IMR-90 (cell line): ENCODE measurements around the gene SLC4A11. TPM values are rescaled to one million over a fixed set of nuclear protein-coding genes. Genes with fewer than 3 reads are reported as not detected.

ENCODE experiments used
- ATAC-seq: fragments of 200-7000 bp; cut with Tn5 transposase; 2 replicates; pipeline ENCODE4 v1.9.1; 2020; ENCODE audit warnings: low read depth, mild to moderate bottlenecking, moderate library complexity
- BruUV-seq: library from RNA; stranded (reverse); fragments of 400-500 nt; replicated peaks from 2 replicates; lab custom pipeline; 2021; lab: Mats Ljungman, UMichigan
- CTCF ChIA-PET: fragments of 300-600 bp; formaldehyde crosslinking; extraction: SDS; loops from one replicate; lab custom pipeline; 2021; ENCODE audit warnings: antibody characterized with exemption; lab: Yijun Ruan, JAX
- POLR2A ChIA-PET: fragments of 300-600 bp; sonication (Branson Sonifier 250); formaldehyde crosslinking; loops from one replicate; lab custom pipeline; 2022; ENCODE audit warnings: antibody characterized with exemption; ENCODE audit not compliant: unreplicated experiment; lab: Charles Lee
- DNase-seq: peaks from one replicate; pipeline ENCODE4 v3.0.0; 2013
- H2AFZ ChIP-seq: replicated peaks from 2 replicates; pipeline ENCODE3; 2013; ENCODE audit warnings: low read length, mild to moderate bottlenecking; ENCODE audit not compliant: poor library complexity
- H2AK5ac ChIP-seq: 2 replicates; pipeline ENCODE4 v1.6.1; 2013; ENCODE audit warnings: low read depth, low read length, inconsistent platforms
- H2AK9ac ChIP-seq: replicated peaks from 2 replicates; pipeline ENCODE3; 2013; ENCODE audit warnings: mild to moderate bottlenecking, low read depth, low read length, moderate library complexity; ENCODE audit not compliant: poor library complexity
- H2BK120ac ChIP-seq: 2 replicates; pipeline ENCODE4 v1.6.1; 2013; ENCODE audit warnings: low read depth, low read length, inconsistent platforms
- H2BK15ac ChIP-seq: 3 replicates; pipeline ENCODE4 v1.6.1; 2013; ENCODE audit warnings: low read depth, low read length, inconsistent platforms
- H2BK20ac ChIP-seq: 2 replicates; pipeline ENCODE4 v1.6.1; 2013; ENCODE audit warnings: low read depth, mild to moderate bottlenecking, inconsistent platforms, low read length, moderate library complexity
- H2BK5ac ChIP-seq: 2 replicates; pipeline ENCODE4 v1.6.1; 2013; ENCODE audit warnings: mild to moderate bottlenecking, low read depth, low read length, inconsistent platforms; ENCODE audit not compliant: poor library complexity, severe bottlenecking
- H3K14ac ChIP-seq: replicated peaks from 2 replicates; pipeline ENCODE4 v1.6.1; 2013; ENCODE audit warnings: low read depth, low read length, inconsistent platforms
- H3K18ac ChIP-seq: 2 replicates; pipeline ENCODE4 v1.6.1; 2013; ENCODE audit warnings: low read depth, low read length, control low read depth
- H3K23ac ChIP-seq: 2 replicates; pipeline ENCODE4 v1.6.1; 2013; ENCODE audit warnings: low read depth, low read length, inconsistent platforms
- H3K27ac ChIP-seq: 2 replicates; pipeline ENCODE4 v1.5.1; 2013; ENCODE audit warnings: mild to moderate bottlenecking, control low read depth, low read length; ENCODE audit not compliant: insufficient read depth
- H3K27me3 ChIP-seq: 2 replicates; pipeline ENCODE4 v1.6.1; 2013; ENCODE audit warnings: low read length; ENCODE audit not compliant: control insufficient read depth, insufficient read depth
- H3K36me3 ChIP-seq: 2 replicates; pipeline ENCODE4 v1.6.1; 2013; ENCODE audit warnings: low read length, mixed read lengths; ENCODE audit not compliant: control insufficient read depth, insufficient read depth
- H3K4ac ChIP-seq: 2 replicates; pipeline ENCODE4 v1.6.1; 2013; ENCODE audit warnings: low read depth, low read length, inconsistent platforms
- H3K4me1 ChIP-seq: 2 replicates; pipeline ENCODE4 v1.6.1; 2013; ENCODE audit warnings: low read length, mixed read lengths; ENCODE audit not compliant: control insufficient read depth, insufficient read depth
- H3K4me2 ChIP-seq: 2 replicates; pipeline ENCODE4 v1.6.1; 2013; ENCODE audit warnings: low read depth, mild to moderate bottlenecking, control low read depth, low read length, moderate library complexity
- H3K4me3 ChIP-seq: 2 replicates; pipeline ENCODE4 v1.5.1; 2013; ENCODE audit warnings: low read depth, mild to moderate bottlenecking, control low read depth, low read length, moderate library complexity; ENCODE audit not compliant: insufficient read depth
- H3K56ac ChIP-seq: 2 replicates; pipeline ENCODE4 v1.6.1; 2013; ENCODE audit warnings: low read length, inconsistent platforms; ENCODE audit not compliant: insufficient read depth; ENCODE audit errors: extremely low read depth
- H3K79me1 ChIP-seq, 2 experiments: 2 replicates each; pipeline ENCODE4 v1.6.1; 2013; ENCODE audit warnings: low read length in 2 of 2, inconsistent platforms in 1 of 2, low read depth in 1 of 2
- H3K9ac ChIP-seq: 2 replicates; pipeline ENCODE4 v1.6.1; 2013; ENCODE audit warnings: low read depth, low read length, control low read depth
- H3K9me1 ChIP-seq: 2 replicates; pipeline ENCODE4 v1.6.1; 2013; ENCODE audit warnings: low read length, inconsistent platforms; ENCODE audit not compliant: insufficient read depth
- H3K9me3 ChIP-seq: 2 replicates; pipeline ENCODE4 v1.6.1; 2013; ENCODE audit warnings: low read length; ENCODE audit not compliant: control insufficient read depth, insufficient read depth
- H4K20me1 ChIP-seq: 2 replicates; pipeline ENCODE4 v1.6.1; 2013; ENCODE audit warnings: low read length, inconsistent platforms; ENCODE audit not compliant: insufficient read depth
- H4K5ac ChIP-seq: 2 replicates; pipeline ENCODE4 v1.6.1; 2013; ENCODE audit warnings: mild to moderate bottlenecking, low read depth, low read length, control low read depth
- H4K8ac ChIP-seq, 2 experiments: 2 replicates each; pipeline ENCODE4 v1.6.1; 2013; ENCODE audit warnings: low read depth in 2 of 2, low read length in 2 of 2, control low read depth in 1 of 2, inconsistent platforms in 1 of 2
- H4K91ac ChIP-seq: 2 replicates; pipeline ENCODE4 v1.6.1; 2013; ENCODE audit warnings: low read depth, low read length, inconsistent platforms; ENCODE audit not compliant: insufficient read depth
- BHLHE40 ChIP-seq: fragments of 150-350 bp; IDR thresholded peaks from 2 replicates; pipeline ENCODE4 v1.6.1; 2016; ENCODE audit warnings: mild to moderate bottlenecking, low read depth, low read length
- CHD1 ChIP-seq: IDR thresholded peaks from 2 replicates; pipeline ENCODE4 v1.6.1; 2012; ENCODE audit warnings: low read depth, low read length, improper control_type of control experiment
- CTCF ChIP-seq: conservative IDR thresholded peaks from 2 replicates; pipeline ENCODE4 v1.5.1; 2012; ENCODE audit warnings: mild to moderate bottlenecking, low read depth, low read length, improper control_type of control experiment
- ELK1 ChIP-seq: fragments of 150-350 bp; IDR thresholded peaks from 2 replicates; pipeline ENCODE4 v1.6.1; 2016; ENCODE audit warnings: low read depth, mild to moderate bottlenecking, low read length, moderate library complexity, borderline replicate concordance
- FOS ChIP-seq: fragments of 150-350 bp; IDR thresholded peaks from 2 replicates; pipeline ENCODE4 v1.6.1; 2016; ENCODE audit warnings: low read depth, low read length
- MAFK ChIP-seq: IDR thresholded peaks from 2 replicates; pipeline ENCODE4 v1.6.1; 2012; ENCODE audit warnings: low read depth, low read length, improper control_type of control experiment
- MAZ ChIP-seq: IDR thresholded peaks from 2 replicates; pipeline ENCODE4 v1.6.1; 2012; ENCODE audit warnings: low read depth, mild to moderate bottlenecking, low read length, improper control_type of control experiment, moderate library complexity, borderline replicate concordance
- MXI1 ChIP-seq: IDR thresholded peaks from 2 replicates; pipeline ENCODE4 v1.6.1; 2012; ENCODE audit warnings: low read depth, mild to moderate bottlenecking, low read length, moderate library complexity, borderline replicate concordance
- NFE2L2 ChIP-seq: fragments of 150-350 bp; IDR thresholded peaks from 2 replicates; pipeline ENCODE4 v1.6.1; 2016; ENCODE audit warnings: low read depth, mild to moderate bottlenecking, low read length
- POLR2A ChIP-seq: IDR thresholded peaks from 2 replicates; pipeline ENCODE4 v1.6.1; 2012; ENCODE audit warnings: mild to moderate bottlenecking, low read depth, low read length
- RAD21 ChIP-seq: IDR thresholded peaks from 2 replicates; pipeline ENCODE4 v1.6.1; 2012; ENCODE audit warnings: low read length, improper control_type of control experiment
- RCOR1 ChIP-seq: IDR thresholded peaks from 2 replicates; pipeline ENCODE4 v1.6.1; 2012; ENCODE audit warnings: mild to moderate bottlenecking, low read length, improper control_type of control experiment; ENCODE audit not compliant: insufficient replicate concordance
- RFX5 ChIP-seq: IDR thresholded peaks from 2 replicates; pipeline ENCODE4 v1.8.0; 2012; ENCODE audit warnings: low read depth, mild to moderate bottlenecking, low read length, moderate library complexity
- SMC3 ChIP-seq: fragments of 150-350 bp; IDR thresholded peaks from 2 replicates; pipeline ENCODE4 v1.6.1; 2016; ENCODE audit warnings: low read depth, mild to moderate bottlenecking, antibody characterized with exemption, low read length, moderate library complexity
- WGBS, 2 experiments: methylation state at CpG; one replicate each; pipeline versions ENCODE4 v1.1.5 to v1.1.7; 2013; ENCODE audit warnings: missing lambda C conversion rate in 2 of 2; ENCODE audit not compliant: insufficient read length in 1 of 2; ENCODE audit errors: extremely low coverage in 2 of 2; 5-methylcytosine and 5-hydroxymethylcytosine counted together
- dilution Hi-C: fragments of 300-500 bp; cut with HindIII; formaldehyde crosslinking; loops from one replicate; pipeline ENCODE4 v1.14.3; 2018; ENCODE audit warnings: low sequenced_read_pairs; ENCODE audit not compliant: unreplicated experiment
- in situ Hi-C: fragments of 300-500 bp; cut with MboI; formaldehyde crosslinking; loops from 3 replicates; pipeline ENCODE4 v1.14.3; 2019; ENCODE audit warnings: low sequenced_read_pairs, inconsistent platforms, mixed read lengths
- intact Hi-C: fragments of 100-400 bp; cut with micrococcal nuclease; formaldehyde crosslinking; loops from 2 replicates; pipeline ENCODE4 v1.10.0; 2022
- polyA plus RNA-seq, 3 experiments: library from polyadenylated mRNA; depleted of rRNA; stranded (reverse); fragments of >200 nt; gene quantifications; 2 replicates each; pipeline ENCODE4 v1.2.3, GENCODE V29; 2012; ENCODE audit warnings: low replicate concordance in 1 of 3
- total RNA-seq: library from RNA; depleted of rRNA; stranded (reverse); fragments of >200 nt; gene quantifications from 2 replicates; pipeline ENCODE4 v1.2.3, GENCODE V29; 2012

The SLC4A11 gene
- total and polyA plus RNA-seq, 2 of the 4 experiments (the other 2 are of a cell fraction): 0.36 to 0.79 TPM

- H2BK20ac ChIP-seq: no peak overlapping the region
- H2AK5ac ChIP-seq: no peak overlapping the region
- H3K18ac ChIP-seq: no peak overlapping the region
- H3K4me2 ChIP-seq: no peak overlapping the region
- CTCF ChIA-PET: interaction anchor here (0.9 kb wide), 1 partner anchor 12 kb away, joined by 3 read pairs; no protein-coding TSS in a partner anchor
- no peak overlapping the region for H4K8ac ChIP-seq
- H3K4me1 ChIP-seq: no peaks in the 10 kb centered on the region
- no peak overlapping the region for H2AFZ ChIP-seq
- no peak overlapping the region for H3K27ac ChIP-seq
- no peak overlapping the region for H2BK15ac ChIP-seq
- no peak overlapping the region for H4K5ac ChIP-seq
- peaks cover 9% of the 10 kb centered on the region; the same call in 1 of the 2 replicates for H3K27me3 ChIP-seq
- H4K20me1 ChIP-seq: no peaks in the 10 kb centered on the region
- dilution Hi-C loops (no loop called here), intact Hi-C loops (no loop called here), in situ Hi-C loops (no loop called here)
- no peak overlapping the region for H2AK9ac ChIP-seq
- no peak overlapping the region for H2BK120ac ChIP-seq
- peaks cover 5% of the 10 kb centered on the region; the same call in 1 of the 2 replicates for H3K36me3 ChIP-seq
- no peak overlapping the region for H3K23ac ChIP-seq
- H3K9me1 ChIP-seq: no peaks in the 10 kb centered on the region
- WGBS, 2 experiments: 89% methylated on average over 3 of the region's 21 CpGs; no CpG with 5 or more reads in 1 of the 2 experiments
- no TSS peak for BruUV-seq
- no peak for DNase-seq
- TF ChIP-seq SMC3 (no peak), NFE2L2 (no peak), MAFK (no peak), ELK1 (no peak), MXI1 (no peak), RAD21 (no peak), FOS (no peak), RFX5 (no peak), BHLHE40 (no peak), RCOR1 (no peak), CTCF (no peak), CHD1 (no peak), MAZ (no peak), POLR2A (no peak)
- no peak overlapping the region for H3K4ac ChIP-seq
- POLR2A ChIA-PET: no interaction called here
- no peaks in the 10 kb centered on the region for H3K79me1 ChIP-seq
- H3K14ac ChIP-seq: no peak overlapping the region
- no peak overlapping the region for H4K91ac ChIP-seq
- H3K56ac ChIP-seq: no peak overlapping the region
- no peak overlapping the region for H2BK5ac ChIP-seq
- no peak for ATAC-seq
- no peaks in the 10 kb centered on the region for H3K9me3 ChIP-seq
- no peak overlapping the region for H3K9ac ChIP-seq
- no peak overlapping the region for H3K4me3 ChIP-seq
Measured at GRCh38 chr20:3231116-3231515, 7.9 kb downstream of the SLC4A11 start.
